LoVo (cell line): ENCODE data around the gene OPRL1.
"Not testable (repeated sequence)": the region's sequence is repeated elsewhere in the genome, so short reads cannot be mapped to it uniquely, and the experiment has no call there.

ENCODE experiments used
- DNase-seq: peaks from one replicate; pipeline ENCODE4 v3.0.0-alpha.2; 2016; ENCODE audit warnings: low spot score

OPRL1 gene

GRCh38 chr20:64117432-64117777 is 37.5 kb downstream of the OPRL1 start:
- DNase-seq = not testable (repeated sequence)

- no peak for DNase-seq
Observed at GRCh38 chr20:64119301-64119680, 39.4 kb downstream of the OPRL1 start.

- no peak for DNase-seq
Observed at GRCh38 chr20:64119681-64120341, 39.9 kb downstream of the OPRL1 start.

GRCh38 chr20:64121586-64121985 is 41.7 kb downstream of the OPRL1 start:
- DNase-seq = no peak

- DNase-seq = not testable (repeated sequence)
Observed at GRCh38 chr20:64122927-64123326, 43.0 kb downstream of the OPRL1 start.

- not testable (repeated sequence) for DNase-seq
Observed at GRCh38 chr20:64123517-64123916, 43.6 kb downstream of the OPRL1 start.

- DNase-seq = no peak
Observed at GRCh38 chr20:64129146-64129782, 49.4 kb downstream of the OPRL1 start.

- no peak for DNase-seq
Observed at GRCh38 chr20:64130271-64130670, 50.4 kb downstream of the OPRL1 start.

GRCh38 chr20:64130876-64131275 is 51.0 kb downstream of the OPRL1 start:
- DNase-seq = no peak

- DNase-seq = no peak
Observed at GRCh38 chr20:64131406-64131805, 51.5 kb downstream of the OPRL1 start.

- no peak for DNase-seq
Observed at GRCh38 chr20:64133951-64134407, 54.1 kb downstream of the OPRL1 start.

- DNase-seq = not testable (repeated sequence)
Observed at GRCh38 chr20:64134744-64135143, 54.9 kb downstream of the OPRL1 start.

GRCh38 chr20:64136004-64136710 is 56.3 kb downstream of the OPRL1 start:
- no peak for DNase-seq

GRCh38 chr20:64137598-64138031 is 57.7 kb downstream of the OPRL1 start:
- no peak for DNase-seq

GRCh38 chr20:64138276-64138815 is 58.5 kb downstream of the OPRL1 start:
- no peak for DNase-seq

- no peak for DNase-seq
Observed at GRCh38 chr20:64139199-64140060, 59.5 kb downstream of the OPRL1 start.

- DNase-seq = no peak
Observed at GRCh38 chr20:64140061-64140931, 60.4 kb downstream of the OPRL1 start.

- no peak for DNase-seq
Observed at GRCh38 chr20:64140956-64141355, 61.1 kb downstream of the OPRL1 start.

GRCh38 chr20:64142590-64142989 is 62.7 kb downstream of the OPRL1 start:
- no peak for DNase-seq

- DNase-seq = no peak
Observed at GRCh38 chr20:64143018-64143801, 63.3 kb downstream of the OPRL1 start.
